Liver (tissue), 3 donors: Measurements from ENCODE around the gene NCKAP5L.

ENCODE experiments used
- MAX ChIP-seq: IDR thresholded peaks from 2 replicates; pipeline ENCODE4 v1.6.1; 2016; ENCODE audit warnings: antibody characterized with exemption
- RAD21 ChIP-seq, 2 donors: IDR thresholded peaks; 2 replicates each; pipeline ENCODE4 v1.6.1; 2016; ENCODE audit warnings: antibody characterized with exemption in 2 of 2, mild to moderate bottlenecking in 2 of 2
- REST ChIP-seq: IDR thresholded peaks from 2 replicates; pipeline ENCODE4 v1.6.1; 2016; ENCODE audit warnings: antibody characterized with exemption, mild to moderate bottlenecking
- SP1 ChIP-seq: IDR thresholded peaks from 2 replicates; pipeline ENCODE4 v1.6.1; 2018; ENCODE audit warnings: antibody characterized with exemption, mild to moderate bottlenecking
- TAF1 ChIP-seq: conservative IDR thresholded peaks from 2 replicates; pipeline ENCODE4 v1.6.1; 2016; ENCODE audit warnings: antibody characterized with exemption, mild to moderate bottlenecking
- ZBTB33 ChIP-seq: IDR thresholded peaks from 2 replicates; pipeline ENCODE4 v1.6.1; 2016; ENCODE audit warnings: antibody characterized with exemption
- TF ChIP-seq, protein P1 (sequence below): fragments of 150-350 bp; IDR thresholded peaks from 2 replicates; pipeline ENCODE4 v1.5.1; 2017; ENCODE audit warnings: improper control_type of control experiment, low read depth, low read length; ENCODE audit not compliant: missing input control
- TF ChIP-seq, protein P2 (sequence below): IDR thresholded peaks from 2 replicates; pipeline ENCODE4 v1.6.1; 2016; ENCODE audit warnings: antibody characterized with exemption
- donor health status: healthy.
- donor health status: healthy.

DNA sequence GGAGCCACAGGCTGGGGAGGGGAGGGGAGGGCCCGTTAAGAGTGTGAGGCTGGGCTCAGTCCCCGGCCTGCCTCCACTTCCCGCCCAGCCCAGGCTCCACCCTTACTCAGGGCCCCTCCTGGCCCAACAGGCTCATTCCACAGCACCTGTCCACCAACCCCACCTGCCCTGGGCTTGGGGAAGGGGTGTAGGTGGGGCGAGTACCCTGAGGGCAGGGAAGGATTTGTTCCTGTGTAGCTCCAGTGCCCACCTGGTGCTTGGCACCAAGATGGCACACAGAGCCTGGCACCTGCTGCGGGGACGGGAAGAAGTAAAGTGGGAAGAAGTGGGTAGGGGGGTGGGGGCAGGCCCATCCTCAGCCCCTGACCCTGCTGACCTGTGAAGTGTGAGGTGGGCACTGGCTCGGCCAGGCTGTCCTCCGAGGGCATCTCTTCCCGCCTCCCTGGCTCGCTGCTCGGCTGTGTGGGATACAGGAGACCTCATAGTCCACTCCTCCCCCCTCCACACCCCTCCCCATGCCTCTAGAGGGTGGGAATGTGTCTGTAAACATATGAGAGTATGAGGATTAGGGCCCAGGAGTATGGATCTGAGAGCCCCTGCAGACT is 35.1 kb downstream of the NCKAP5L start:
- TF ChIP-seq, protein P1, sequence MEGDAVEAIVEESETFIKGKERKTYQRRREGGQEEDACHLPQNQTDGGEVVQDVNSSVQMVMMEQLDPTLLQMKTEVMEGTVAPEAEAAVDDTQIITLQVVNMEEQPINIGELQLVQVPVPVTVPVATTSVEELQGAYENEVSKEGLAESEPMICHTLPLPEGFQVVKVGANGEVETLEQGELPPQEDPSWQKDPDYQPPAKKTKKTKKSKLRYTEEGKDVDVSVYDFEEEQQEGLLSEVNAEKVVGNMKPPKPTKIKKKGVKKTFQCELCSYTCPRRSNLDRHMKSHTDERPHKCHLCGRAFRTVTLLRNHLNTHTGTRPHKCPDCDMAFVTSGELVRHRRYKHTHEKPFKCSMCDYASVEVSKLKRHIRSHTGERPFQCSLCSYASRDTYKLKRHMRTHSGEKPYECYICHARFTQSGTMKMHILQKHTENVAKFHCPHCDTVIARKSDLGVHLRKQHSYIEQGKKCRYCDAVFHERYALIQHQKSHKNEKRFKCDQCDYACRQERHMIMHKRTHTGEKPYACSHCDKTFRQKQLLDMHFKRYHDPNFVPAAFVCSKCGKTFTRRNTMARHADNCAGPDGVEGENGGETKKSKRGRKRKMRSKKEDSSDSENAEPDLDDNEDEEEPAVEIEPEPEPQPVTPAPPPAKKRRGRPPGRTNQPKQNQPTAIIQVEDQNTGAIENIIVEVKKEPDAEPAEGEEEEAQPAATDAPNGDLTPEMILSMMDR = no peak
- TF ChIP-seq TAF1 (no peak), SP1 (no peak), MAX (no peak), REST (no peak), ZBTB33 (no peak), RAD21 (IDR thresholded peaks at IDR 0.05) (no peak)
- TF ChIP-seq, protein P2, sequence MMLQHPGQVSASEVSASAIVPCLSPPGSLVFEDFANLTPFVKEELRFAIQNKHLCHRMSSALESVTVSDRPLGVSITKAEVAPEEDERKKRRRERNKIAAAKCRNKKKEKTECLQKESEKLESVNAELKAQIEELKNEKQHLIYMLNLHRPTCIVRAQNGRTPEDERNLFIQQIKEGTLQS = no peak
